Stimulated activated naive CD4-positive, alpha-beta T cell (primary cell): ENCODE measurements around the gene LSM10.
A peak's percentile ranks its signal among the peaks of the same experiment; 100 is the strongest.

Experiments used
- DNase-seq, 6 experiments: peaks; one replicate each; lab custom pipeline; 2025; lab: John Stamatoyannopoulos, UW

LSM10 gene

GRCh38 chr1:36383240-36383639 is 14.5 kb downstream of the LSM10 start:
- DNase-seq = no peak

- DNase-seq = no peak
Observed at GRCh38 chr1:36382669-36383068, 15.0 kb downstream of the LSM10 start.

GRCh38 chr1:36382231-36382630 is 15.5 kb downstream of the LSM10 start:
- DNase-seq = no peak

GRCh38 chr1:36381405-36381804 is 16.3 kb downstream of the LSM10 start:
- DNase-seq = no peak

- no peak for DNase-seq
Observed at GRCh38 chr1:36380782-36381181, 16.9 kb downstream of the LSM10 start.

GRCh38 chr1:36380143-36380619 is 17.5 kb downstream of the LSM10 start:
- DNase-seq = no peak

GRCh38 chr1:36377791-36378492 is 19.8 kb downstream of the LSM10 start:
- DNase-seq = peak in 1 of 6 experiments; percentile 18

- no peak for DNase-seq
Observed at GRCh38 chr1:36372617-36373016, 25.1 kb downstream of the LSM10 start.

GRCh38 chr1:36369061-36369861 is 28.4 kb downstream of the LSM10 start:
- peak; percentile 65 to 88 (median 80) for DNase-seq

GRCh38 chr1:36367798-36368197 is 29.9 kb downstream of the LSM10 start:
- DNase-seq = no peak

- peak in 5 of 6 experiments; percentile 18 to 70 (median 61) for DNase-seq
Observed at GRCh38 chr1:36367066-36367465, 30.6 kb downstream of the LSM10 start.

GRCh38 chr1:36366091-36366661 is 31.5 kb downstream of the LSM10 start:
- peak; percentile 51 to 78 (median 72) for DNase-seq

- DNase-seq = no peak
Observed at GRCh38 chr1:36365381-36365780, 32.3 kb downstream of the LSM10 start.

GRCh38 chr1:36359911-36360550 is 37.7 kb downstream of the LSM10 start:
- peak in 4 of 6 experiments; percentile 36 to 70 (median 62) for DNase-seq

GRCh38 chr1:36359383-36359782 is 38.3 kb downstream of the LSM10 start:
- no peak for DNase-seq

GRCh38 chr1:36358514-36359084 is 39.1 kb downstream of the LSM10 start:
- DNase-seq = no peak

- DNase-seq = no peak
Observed at GRCh38 chr1:36355811-36356210, 41.9 kb downstream of the LSM10 start.

- no peak for DNase-seq
Observed at GRCh38 chr1:36354486-36354885, 43.2 kb downstream of the LSM10 start.

GRCh38 chr1:36352910-36353878 is 44.5 kb downstream of the LSM10 start:
- no peak for DNase-seq

- DNase-seq = no peak
Observed at GRCh38 chr1:36352125-36352909, 45.4 kb downstream of the LSM10 start.
